GM12872 (cell line): ENCODE measurements around the gene TLK1.

Experiments used
- TF ChIP-seq, protein P1 (sequence below): IDR thresholded peaks from 3 replicates; pipeline ENCODE4 v1.5.1; 2011; ENCODE audit warnings: low read depth, mild to moderate bottlenecking, low read length, moderate library complexity; ENCODE audit not compliant: insufficient read depth

The TLK1 gene

DNA sequence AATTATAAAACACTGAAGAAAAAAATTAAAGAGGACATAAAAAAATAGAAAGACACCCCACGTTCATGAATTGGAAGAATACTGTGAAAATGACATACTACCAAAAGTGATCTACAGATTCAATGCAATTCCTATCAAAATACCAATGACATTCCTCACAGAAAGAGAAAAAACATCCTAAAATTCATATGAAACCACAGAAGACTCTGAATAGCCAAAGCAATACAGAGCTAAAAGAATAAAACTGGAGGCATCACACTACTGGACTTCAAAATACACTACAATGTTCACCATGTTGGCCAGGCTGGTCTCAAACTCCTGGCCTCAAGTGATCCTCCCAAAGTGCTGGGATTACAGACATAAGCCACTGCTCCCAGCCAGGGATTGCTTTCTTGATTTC is 56.3 kb downstream of the TLK1 start:
- TF ChIP-seq, protein P1, sequence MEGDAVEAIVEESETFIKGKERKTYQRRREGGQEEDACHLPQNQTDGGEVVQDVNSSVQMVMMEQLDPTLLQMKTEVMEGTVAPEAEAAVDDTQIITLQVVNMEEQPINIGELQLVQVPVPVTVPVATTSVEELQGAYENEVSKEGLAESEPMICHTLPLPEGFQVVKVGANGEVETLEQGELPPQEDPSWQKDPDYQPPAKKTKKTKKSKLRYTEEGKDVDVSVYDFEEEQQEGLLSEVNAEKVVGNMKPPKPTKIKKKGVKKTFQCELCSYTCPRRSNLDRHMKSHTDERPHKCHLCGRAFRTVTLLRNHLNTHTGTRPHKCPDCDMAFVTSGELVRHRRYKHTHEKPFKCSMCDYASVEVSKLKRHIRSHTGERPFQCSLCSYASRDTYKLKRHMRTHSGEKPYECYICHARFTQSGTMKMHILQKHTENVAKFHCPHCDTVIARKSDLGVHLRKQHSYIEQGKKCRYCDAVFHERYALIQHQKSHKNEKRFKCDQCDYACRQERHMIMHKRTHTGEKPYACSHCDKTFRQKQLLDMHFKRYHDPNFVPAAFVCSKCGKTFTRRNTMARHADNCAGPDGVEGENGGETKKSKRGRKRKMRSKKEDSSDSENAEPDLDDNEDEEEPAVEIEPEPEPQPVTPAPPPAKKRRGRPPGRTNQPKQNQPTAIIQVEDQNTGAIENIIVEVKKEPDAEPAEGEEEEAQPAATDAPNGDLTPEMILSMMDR: no peak

DNA sequence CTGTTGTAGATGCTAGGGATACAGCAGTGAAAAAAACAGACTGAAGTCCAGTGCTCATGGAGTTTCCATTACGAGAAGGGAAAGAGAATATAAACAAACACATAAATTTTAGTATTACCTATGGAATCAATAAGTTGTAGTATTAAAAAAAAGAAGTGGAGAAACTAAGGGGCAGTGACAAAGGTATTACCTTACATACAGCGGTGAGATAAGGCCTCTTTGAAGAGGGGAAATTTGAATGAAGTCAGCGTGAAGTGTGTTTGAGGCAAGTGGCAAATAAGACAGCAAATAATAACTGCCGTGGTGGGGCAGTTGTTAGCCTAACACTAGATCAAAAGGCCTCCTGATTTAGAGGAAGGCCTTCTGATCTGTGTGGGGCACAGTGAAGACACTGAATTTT is 57.9 kb downstream of the TLK1 start:
- TF ChIP-seq, protein P1: no peak

DNA sequence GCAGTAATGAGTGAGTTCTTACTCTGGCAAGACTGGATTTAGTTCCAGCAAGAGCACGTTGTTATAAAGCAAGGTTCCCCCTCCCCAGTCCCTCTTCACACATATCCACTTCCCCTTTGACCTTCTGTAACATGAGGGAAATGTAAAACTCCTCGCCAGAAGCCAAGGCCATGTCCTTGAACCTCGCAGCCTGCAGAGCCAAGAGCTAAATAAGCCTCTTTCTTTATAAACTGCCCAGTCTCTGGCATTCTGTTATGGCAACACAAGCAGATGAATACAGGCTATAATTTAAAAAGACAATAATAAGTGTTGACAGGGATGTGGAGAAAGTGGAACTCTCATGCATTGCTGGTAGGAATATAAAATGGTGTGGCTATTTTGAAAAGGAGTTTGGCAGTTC is 60.3 kb downstream of the TLK1 start:
- TF ChIP-seq, protein P1: no peak

DNA sequence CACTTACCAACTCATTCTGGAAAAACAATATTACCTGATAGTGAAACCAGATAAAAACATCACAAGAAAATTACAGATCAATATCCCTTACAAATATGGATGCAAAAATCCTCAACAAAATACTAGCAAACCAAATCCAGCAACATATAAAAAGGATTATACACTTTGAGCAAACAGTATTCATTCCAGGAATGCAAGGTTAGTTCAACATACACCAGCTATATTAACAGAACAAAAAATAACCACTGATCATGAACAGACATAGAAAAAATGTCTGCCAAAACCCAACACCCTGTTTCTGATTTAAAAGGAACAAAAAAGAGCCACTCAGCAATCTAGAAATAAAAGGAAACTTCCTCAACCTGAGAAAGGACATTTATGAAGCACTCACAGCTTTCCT is 62.1 kb downstream of the TLK1 start:
- TF ChIP-seq, protein P1: no peak

DNA sequence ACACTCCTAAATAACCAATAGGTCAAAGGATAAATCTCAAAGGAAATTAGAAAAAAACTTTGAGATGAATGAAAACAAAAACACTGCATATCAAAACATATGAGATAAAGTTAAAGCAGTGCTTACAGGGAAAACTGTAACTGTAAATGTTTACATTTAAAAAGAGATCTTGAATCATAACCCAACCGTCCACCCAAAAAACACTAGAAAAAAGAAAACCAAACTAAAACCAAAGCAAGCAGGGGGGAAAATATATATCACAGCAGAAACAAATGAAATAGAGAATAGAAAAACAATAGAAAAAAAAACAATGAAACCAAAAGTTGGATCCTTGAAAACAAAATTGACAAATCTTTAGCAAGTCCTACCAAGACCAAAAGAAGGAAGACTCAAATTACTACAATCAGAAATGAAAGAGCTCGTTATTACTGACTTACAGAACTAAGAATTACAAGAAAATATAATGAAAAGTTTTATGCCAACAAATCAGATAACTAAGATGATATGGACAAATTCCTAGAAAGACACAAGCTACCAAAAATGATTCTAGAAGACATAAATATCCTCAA is 65.6 kb downstream of the TLK1 start:
- TF ChIP-seq, protein P1: no peak

DNA sequence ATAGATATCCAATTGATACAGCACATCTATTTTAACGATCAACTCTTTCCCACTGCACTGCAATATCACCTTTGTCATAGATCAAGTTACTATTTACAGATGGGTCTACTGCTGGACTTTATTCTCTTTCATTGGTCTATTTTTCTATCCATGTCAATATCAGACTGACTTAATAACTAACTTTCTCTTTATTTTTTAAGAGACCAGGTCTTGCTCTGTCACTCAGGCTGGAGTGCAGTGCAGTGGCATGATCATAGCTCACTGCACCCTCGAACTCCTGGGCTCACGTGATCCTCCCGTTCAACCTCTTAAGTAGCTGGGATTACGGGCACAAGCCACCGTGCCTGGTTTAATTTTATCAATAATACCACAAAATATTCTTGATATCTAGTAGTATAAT is 71.2 kb downstream of the TLK1 start:
- TF ChIP-seq, protein P1: no peak

DNA sequence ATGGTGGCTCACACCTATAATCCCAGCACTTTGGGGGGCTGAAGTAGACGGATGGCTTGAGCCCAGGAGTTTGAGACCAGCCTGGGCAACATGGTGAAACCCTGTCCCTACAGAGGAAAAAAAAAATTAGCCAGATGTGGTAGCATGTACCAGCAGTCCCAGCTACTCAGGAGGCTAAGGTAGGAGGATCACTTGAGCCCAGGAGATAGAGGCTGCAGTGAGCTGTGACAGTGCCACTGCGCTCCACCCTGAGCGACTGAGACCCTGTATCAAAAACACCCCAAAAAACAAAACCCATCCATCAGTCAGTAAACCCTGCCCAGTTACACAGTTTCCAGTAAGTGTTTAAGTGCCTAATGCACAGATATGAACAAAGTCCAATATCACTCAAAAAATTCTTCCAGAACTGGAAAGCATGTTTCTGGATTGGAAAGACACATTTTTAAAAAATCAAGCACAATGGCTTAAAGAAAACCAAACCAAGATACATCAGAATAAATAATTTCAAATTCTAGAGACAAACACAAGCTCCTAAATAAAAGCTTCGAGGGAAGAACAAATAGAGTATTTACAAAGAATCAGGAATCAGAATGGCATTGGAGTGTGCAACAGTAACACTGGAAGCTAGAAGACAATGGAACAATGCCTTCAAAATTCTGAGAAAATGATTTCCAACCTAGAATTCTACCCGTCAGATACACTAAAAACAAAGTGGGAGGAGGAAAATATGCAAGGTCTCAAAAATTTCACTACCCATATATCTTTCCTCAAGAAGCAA is 72.4 kb downstream of the TLK1 start:
- TF ChIP-seq, protein P1: no peak
